ENCODE measurements around the gene CBX1.

CBX1 gene

GRCh38 chr17:48100591-48101011, 677 bp downstream of the CBX1 start:
- Histone ChIP-seq H3K27ac (peak overlapping the region; percentile 86), H3K9me3 (no peaks in the 10 kb centered on the region), H3K4me1 (ENCODE audit: control insufficient read depth in 1 of 2, insufficient read depth in 1 of 2, low read depth in 1 of 2, low read length in 1 of 2) (peaks cover 51 to 52% of the 10 kb centered on the region in 2 experiments), H3K4me3 (ENCODE audit: low read depth in 1 of 2, low read length in 1 of 2) (peak overlapping the region; percentile 83 to 87), H3K36me3 (no peaks in the 10 kb centered on the region), H3K27me3 (no peaks in the 10 kb centered on the region)
- TF ChIP-seq, protein P1, sequence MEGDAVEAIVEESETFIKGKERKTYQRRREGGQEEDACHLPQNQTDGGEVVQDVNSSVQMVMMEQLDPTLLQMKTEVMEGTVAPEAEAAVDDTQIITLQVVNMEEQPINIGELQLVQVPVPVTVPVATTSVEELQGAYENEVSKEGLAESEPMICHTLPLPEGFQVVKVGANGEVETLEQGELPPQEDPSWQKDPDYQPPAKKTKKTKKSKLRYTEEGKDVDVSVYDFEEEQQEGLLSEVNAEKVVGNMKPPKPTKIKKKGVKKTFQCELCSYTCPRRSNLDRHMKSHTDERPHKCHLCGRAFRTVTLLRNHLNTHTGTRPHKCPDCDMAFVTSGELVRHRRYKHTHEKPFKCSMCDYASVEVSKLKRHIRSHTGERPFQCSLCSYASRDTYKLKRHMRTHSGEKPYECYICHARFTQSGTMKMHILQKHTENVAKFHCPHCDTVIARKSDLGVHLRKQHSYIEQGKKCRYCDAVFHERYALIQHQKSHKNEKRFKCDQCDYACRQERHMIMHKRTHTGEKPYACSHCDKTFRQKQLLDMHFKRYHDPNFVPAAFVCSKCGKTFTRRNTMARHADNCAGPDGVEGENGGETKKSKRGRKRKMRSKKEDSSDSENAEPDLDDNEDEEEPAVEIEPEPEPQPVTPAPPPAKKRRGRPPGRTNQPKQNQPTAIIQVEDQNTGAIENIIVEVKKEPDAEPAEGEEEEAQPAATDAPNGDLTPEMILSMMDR (IDR thresholded peaks at IDR 0.05), result no peak

- H3K4me3 ChIP-seq (ENCODE audit: low read depth in 1 of 2, low read length in 1 of 2), result peak overlapping the region; percentile 83 to 87
- no peaks in the 10 kb centered on the region for H3K36me3 ChIP-seq
- peak overlapping the region; percentile 86 for H3K27ac ChIP-seq
- H3K9me3 ChIP-seq, result no peaks in the 10 kb centered on the region
- no peaks in the 10 kb centered on the region for H3K27me3 ChIP-seq
- TF ChIP-seq, protein P1 (IDR thresholded peaks at IDR 0.05), result no peak
- peaks cover 49 to 50% of the 10 kb centered on the region in 2 experiments for H3K4me1 ChIP-seq (ENCODE audit: control insufficient read depth in 1 of 2, insufficient read depth in 1 of 2, low read depth in 1 of 2, low read length in 1 of 2)
Observed at GRCh38 chr17:48100160-48100559, 1.1 kb downstream of the CBX1 start.

DNA sequence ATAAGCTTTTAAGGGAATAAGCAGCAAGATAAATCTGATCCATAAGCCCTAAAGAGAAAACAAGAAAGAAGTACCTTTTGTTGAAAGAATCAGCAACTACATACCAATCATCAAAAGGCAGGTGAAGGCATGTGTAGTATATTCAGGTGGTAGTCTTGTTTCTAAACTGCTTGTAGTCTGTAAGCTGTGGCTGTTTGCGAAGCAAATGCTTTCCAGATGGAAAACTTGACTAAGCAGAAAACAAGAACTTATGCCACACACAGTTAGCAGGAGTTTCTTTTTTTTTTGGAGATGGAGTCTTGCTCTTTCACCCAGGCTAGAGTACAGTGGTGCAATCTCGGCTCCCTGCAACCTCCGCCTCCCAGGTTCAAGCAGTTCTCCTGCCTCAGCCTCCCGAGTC, 5.7 kb downstream of the CBX1 start:
- no peak overlapping the region for H3K27ac ChIP-seq
- no peaks in the 10 kb centered on the region for H3K27me3 ChIP-seq
- peaks cover 5% of the 10 kb centered on the region for H3K36me3 ChIP-seq
- TF ChIP-seq, protein P1 (IDR thresholded peaks at IDR 0.05), result no peak
- H3K4me3 ChIP-seq (ENCODE audit: low read depth in 1 of 2, low read length in 1 of 2), result no peak overlapping the region
- H3K9me3 ChIP-seq, result no peaks in the 10 kb centered on the region
- peaks cover 6 to 9% of the 10 kb centered on the region in 2 experiments for H3K4me1 ChIP-seq (ENCODE audit: control insufficient read depth in 1 of 2, insufficient read depth in 1 of 2, low read depth in 1 of 2, low read length in 1 of 2)

DNA sequence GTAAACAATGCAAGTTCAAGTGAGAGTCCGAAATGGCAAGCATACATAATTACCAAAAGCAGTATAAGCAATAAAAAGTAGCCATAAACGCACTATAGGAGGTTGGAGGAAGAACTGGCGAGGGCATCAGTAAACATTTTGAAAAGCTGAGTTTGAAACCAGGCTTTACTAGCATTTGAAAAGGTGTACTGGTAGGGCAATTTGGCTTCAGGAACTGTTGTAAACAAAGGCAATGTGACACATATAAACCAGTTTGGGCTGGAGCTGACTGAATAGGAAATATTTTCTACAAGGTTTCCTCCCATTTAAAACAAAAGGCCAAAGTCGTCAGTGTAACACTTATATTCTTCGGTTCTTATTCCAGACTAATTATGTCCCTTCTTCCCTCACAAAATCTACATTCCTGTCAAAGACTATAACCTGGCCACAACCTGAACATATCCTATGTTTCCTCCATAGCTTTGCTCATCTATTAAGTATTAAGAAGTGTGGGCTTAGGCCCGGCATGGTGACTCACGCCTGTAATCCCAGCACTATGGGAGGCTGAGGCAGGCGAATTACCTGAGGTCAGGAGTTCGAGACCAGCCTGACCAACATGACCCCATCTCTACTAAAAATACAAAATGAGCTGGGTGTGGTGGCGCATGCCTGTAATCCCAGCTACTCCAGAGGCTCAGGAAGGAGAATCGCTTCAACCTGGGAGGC, 7.8 kb downstream of the CBX1 start:
- H3K9me3 ChIP-seq, result no peaks in the 10 kb centered on the region
- H3K4me1 ChIP-seq (ENCODE audit: control insufficient read depth in 1 of 2, insufficient read depth in 1 of 2, low read depth in 1 of 2, low read length in 1 of 2), result no peaks in the 10 kb centered on the region
- peaks cover 5% of the 10 kb centered on the region for H3K36me3 ChIP-seq
- H3K27ac ChIP-seq, result no peak overlapping the region
- TF ChIP-seq, protein P1 (IDR thresholded peaks at IDR 0.05), result no peak
- no peak overlapping the region for H3K4me3 ChIP-seq (ENCODE audit: low read depth in 1 of 2, low read length in 1 of 2)
- no peaks in the 10 kb centered on the region for H3K27me3 ChIP-seq

- Histone ChIP-seq H3K27me3 (no peaks in the 10 kb centered on the region), H3K9me3 (no peaks in the 10 kb centered on the region), H3K4me3 (ENCODE audit: low read depth in 1 of 2, low read length in 1 of 2) (no peak overlapping the region), H3K4me1 (ENCODE audit: control insufficient read depth in 1 of 2, insufficient read depth in 1 of 2, low read depth in 1 of 2, low read length in 1 of 2) (no peaks in the 10 kb centered on the region), H3K36me3 (no peaks in the 10 kb centered on the region), H3K27ac (no peak overlapping the region)
- TF ChIP-seq, protein P1 (IDR thresholded peaks at IDR 0.05), result no peak
Observed at GRCh38 chr17:48084932-48085331, 16.3 kb downstream of the CBX1 start.
